T-helper 2 cell (primary cell): ENCODE data around the gene SYDE2.

Experiments
- DNase-seq, 5 experiments: peaks; one replicate each; pipeline versions ENCODE4 v3.0.0 to v3.0.0-alpha.2; 2012 to 2022

Gene SYDE2

GRCh38 chr1:85125891-85126290 is 74.9 kb downstream of the SYDE2 start:
- no peak for DNase-seq

GRCh38 chr1:85124091-85124490 is 76.7 kb downstream of the SYDE2 start:
- DNase-seq, result no peak

GRCh38 chr1:85122169-85122568 is 78.6 kb downstream of the SYDE2 start:
- no peak for DNase-seq

GRCh38 chr1:85121744-85122143 is 79.1 kb downstream of the SYDE2 start:
- DNase-seq, result no peak

GRCh38 chr1:85118751-85119150 is 82.1 kb downstream of the SYDE2 start:
- DNase-seq, result no peak

- peak in 1 of 5 experiments; percentile 4 for DNase-seq
Observed at GRCh38 chr1:85116856-85117255, 84.0 kb downstream of the SYDE2 start.

- DNase-seq, result no peak
Observed at GRCh38 chr1:85115933-85116332, 84.9 kb downstream of the SYDE2 start.

- DNase-seq, result no peak
Observed at GRCh38 chr1:85111695-85112094, 89.1 kb downstream of the SYDE2 start.

- DNase-seq, result peak in 2 of 5 experiments; percentile 22 to 66
Observed at GRCh38 chr1:85109475-85109874, 91.3 kb downstream of the SYDE2 start.
